Measurements from ENCODE around the gene SLC1A1. TPM values are rescaled to one million over a fixed set of nuclear protein-coding genes. Genes with fewer than 3 reads are reported as not detected.
A peak's percentile ranks its signal among the peaks of the same experiment; 100 is the strongest.

The SLC1A1 gene
- total and polyA plus RNA-seq, 2 experiments from 2014 or later: 3.7 to 8.2 TPM

DNA sequence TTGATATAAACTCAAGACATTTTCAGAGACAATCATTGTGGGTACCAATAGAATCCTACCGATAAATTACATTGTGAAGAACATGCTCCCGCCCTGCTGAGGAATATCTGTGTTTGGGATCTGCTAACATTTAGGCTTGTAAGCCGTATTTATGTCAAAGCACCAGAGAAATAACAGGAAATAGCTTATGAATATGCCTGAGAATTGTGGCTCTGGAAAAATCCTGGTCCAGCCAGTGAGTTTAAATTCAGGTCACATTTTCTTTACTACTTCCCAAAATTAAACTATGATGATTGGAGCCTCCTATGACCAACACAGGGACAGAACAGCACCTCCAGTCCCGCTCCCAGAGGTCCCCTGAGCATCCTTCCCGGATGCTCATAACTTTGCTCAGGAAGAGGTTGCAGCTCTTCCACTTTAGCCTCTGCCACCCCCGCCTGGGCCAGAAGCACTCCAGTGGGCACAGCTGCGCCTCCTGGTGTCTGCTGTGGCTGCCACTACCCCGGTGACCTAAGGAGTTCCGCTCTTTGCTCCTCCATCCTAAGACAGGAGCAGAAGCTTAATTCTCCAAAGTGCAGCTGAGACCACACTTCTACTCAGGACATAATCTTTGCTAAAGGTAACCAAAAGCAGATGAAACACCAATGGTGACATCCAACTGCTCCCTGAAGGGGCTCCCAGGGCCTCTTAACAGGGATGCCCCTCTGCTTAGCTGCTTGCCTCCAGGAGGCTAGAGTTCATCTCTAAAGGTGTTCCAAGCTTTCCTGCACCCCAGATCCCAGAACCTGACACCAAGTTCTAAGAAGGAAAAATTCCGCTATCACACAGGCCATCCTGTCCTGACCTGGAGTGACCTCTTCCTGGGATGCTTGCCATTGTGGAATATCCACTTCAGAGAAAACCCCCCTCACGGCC is 58.8 kb downstream of the SLC1A1 start:
- DNase-seq (ENCODE audit: low spot score) (peak; percentile 81), ATAC-seq (peak; percentile 99)
- H3K4me3 Mint-ChIP-seq: no peak overlapping the region
- Histone ChIP-seq H3K4me3 (no peak overlapping the region), H3K36me3 (ENCODE audit: insufficient read depth) (no peaks in the 10 kb centered on the region), H3K27me3 (ENCODE audit: insufficient read depth) (no peaks in the 10 kb centered on the region), H3F3A (replicated peaks; ENCODE audit: low read depth) (0 out of 2 replicates have a peak, but pooled peaks cover 2% of the 10 kb centered on the region), H3K79me2 (replicated peaks; ENCODE audit: insufficient read depth) (no peaks in the 10 kb centered on the region), H3K9me2 (ENCODE audit: insufficient read depth) (no peaks in the 10 kb centered on the region), H2AFZ (no peak overlapping the region), H4K20me1 (replicated peaks; ENCODE audit: insufficient read depth) (no peaks in the 10 kb centered on the region; the same call in 1 of the 2 replicates), H3K4me2 (no peak overlapping the region), H3K27ac (ENCODE audit: low read depth) (no peak overlapping the region), H3K4me1 (ENCODE audit: insufficient read depth) (no peaks in the 10 kb centered on the region)
- no peak overlapping the region for H3K27ac Mint-ChIP-seq
- TF ChIP-seq CREB1 (CRISPR knock-in tag; IDR thresholded peaks at IDR 0.05; ENCODE audit: low read depth) (no peak), ZNF331 (CRISPR knock-in tag; IDR thresholded peaks at IDR 0.05; ENCODE audit: low read depth) (no peak)
- TF ChIP-seq, protein P1, sequence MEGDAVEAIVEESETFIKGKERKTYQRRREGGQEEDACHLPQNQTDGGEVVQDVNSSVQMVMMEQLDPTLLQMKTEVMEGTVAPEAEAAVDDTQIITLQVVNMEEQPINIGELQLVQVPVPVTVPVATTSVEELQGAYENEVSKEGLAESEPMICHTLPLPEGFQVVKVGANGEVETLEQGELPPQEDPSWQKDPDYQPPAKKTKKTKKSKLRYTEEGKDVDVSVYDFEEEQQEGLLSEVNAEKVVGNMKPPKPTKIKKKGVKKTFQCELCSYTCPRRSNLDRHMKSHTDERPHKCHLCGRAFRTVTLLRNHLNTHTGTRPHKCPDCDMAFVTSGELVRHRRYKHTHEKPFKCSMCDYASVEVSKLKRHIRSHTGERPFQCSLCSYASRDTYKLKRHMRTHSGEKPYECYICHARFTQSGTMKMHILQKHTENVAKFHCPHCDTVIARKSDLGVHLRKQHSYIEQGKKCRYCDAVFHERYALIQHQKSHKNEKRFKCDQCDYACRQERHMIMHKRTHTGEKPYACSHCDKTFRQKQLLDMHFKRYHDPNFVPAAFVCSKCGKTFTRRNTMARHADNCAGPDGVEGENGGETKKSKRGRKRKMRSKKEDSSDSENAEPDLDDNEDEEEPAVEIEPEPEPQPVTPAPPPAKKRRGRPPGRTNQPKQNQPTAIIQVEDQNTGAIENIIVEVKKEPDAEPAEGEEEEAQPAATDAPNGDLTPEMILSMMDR (conservative IDR thresholded peaks at IDR 0.05; ENCODE audit: low read depth in 2 of 2): peak; percentile 82 to 89
- H3K27me3 Mint-ChIP-seq (ENCODE audit: insufficient read depth, low read depth, poor library complexity): peaks cover 4% of the 10 kb centered on the region
- H3K36me3 Mint-ChIP-seq (ENCODE audit: low read depth): no peaks in the 10 kb centered on the region
- H3K4me1 Mint-ChIP-seq: peaks cover 12% of the 10 kb centered on the region
- no peaks in the 10 kb centered on the region for H3K9me3 Mint-ChIP-seq

DNA sequence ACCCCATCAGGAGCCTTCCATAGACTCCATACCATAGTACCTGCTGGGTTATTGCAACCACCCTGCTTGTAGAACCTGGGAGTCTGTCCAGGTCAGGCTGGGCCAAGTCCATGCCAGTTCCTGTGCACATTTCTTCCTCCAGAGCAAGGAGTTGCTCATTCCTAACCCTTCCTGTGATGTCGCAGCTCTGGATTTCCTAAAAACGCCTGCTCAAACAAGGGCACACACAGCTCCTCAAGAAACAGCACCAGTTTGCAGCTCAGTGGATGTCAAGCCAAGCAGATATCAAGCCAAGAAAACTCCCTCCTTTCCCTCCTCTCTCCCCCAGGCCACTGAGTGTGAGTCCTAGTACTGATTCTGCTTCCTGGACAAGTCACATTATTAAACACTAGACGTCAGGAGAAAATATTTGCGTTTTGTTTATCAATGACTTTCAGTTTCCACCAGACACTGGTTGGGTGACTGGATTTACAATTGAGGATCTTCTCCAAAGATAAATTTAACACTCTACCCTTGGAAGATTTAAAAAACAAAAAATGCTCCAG is 59.6 kb downstream of the SLC1A1 start:
- DNase-seq (ENCODE audit: low spot score): no peak
- no peak overlapping the region for H2AFZ ChIP-seq
- no peak overlapping the region for H3K4me3 ChIP-seq
- no peaks in the 10 kb centered on the region for H3K9me3 Mint-ChIP-seq
- no peak overlapping the region for H3K27ac ChIP-seq (ENCODE audit: low read depth)
- no peaks in the 10 kb centered on the region; the same call in 1 of the 2 replicates for H4K20me1 ChIP-seq (replicated peaks; ENCODE audit: insufficient read depth)
- peaks cover 4% of the 10 kb centered on the region for H3K27me3 Mint-ChIP-seq (ENCODE audit: insufficient read depth, low read depth, poor library complexity)
- no peak overlapping the region for H3K4me2 ChIP-seq
- no peak for ATAC-seq
- H3K4me3 Mint-ChIP-seq: no peak overlapping the region
- H3K36me3 Mint-ChIP-seq (ENCODE audit: low read depth): no peaks in the 10 kb centered on the region
- no peak overlapping the region for H3K27ac Mint-ChIP-seq
- H3K4me1 ChIP-seq (ENCODE audit: insufficient read depth): no peaks in the 10 kb centered on the region
- H3K27me3 ChIP-seq (ENCODE audit: insufficient read depth): no peaks in the 10 kb centered on the region
- H3K9me2 ChIP-seq (ENCODE audit: insufficient read depth): no peaks in the 10 kb centered on the region
- no peaks in the 10 kb centered on the region for H3K36me3 ChIP-seq (ENCODE audit: insufficient read depth)
- no peaks in the 10 kb centered on the region for H3K79me2 ChIP-seq (replicated peaks; ENCODE audit: insufficient read depth)
- H3K4me1 Mint-ChIP-seq: peaks cover 12% of the 10 kb centered on the region
- 0 out of 2 replicates have a peak, but pooled peaks cover 2% of the 10 kb centered on the region for H3F3A ChIP-seq (replicated peaks; ENCODE audit: low read depth)
- TF ChIP-seq JUNB (IDR thresholded peaks at IDR 0.05; ENCODE audit: unreplicated experiment) (no peak), EZH2phosphoT487 (IDR thresholded peaks at IDR 0.05; ENCODE audit: unreplicated experiment) (no peak), NANOG (IDR thresholded peaks at IDR 0.05; ENCODE audit: borderline replicate concordance) (no peak), EZH2 (IDR thresholded peaks at IDR 0.05; ENCODE audit: low read depth, unreplicated experiment) (no peak)
- TF ChIP-seq, protein P2, sequence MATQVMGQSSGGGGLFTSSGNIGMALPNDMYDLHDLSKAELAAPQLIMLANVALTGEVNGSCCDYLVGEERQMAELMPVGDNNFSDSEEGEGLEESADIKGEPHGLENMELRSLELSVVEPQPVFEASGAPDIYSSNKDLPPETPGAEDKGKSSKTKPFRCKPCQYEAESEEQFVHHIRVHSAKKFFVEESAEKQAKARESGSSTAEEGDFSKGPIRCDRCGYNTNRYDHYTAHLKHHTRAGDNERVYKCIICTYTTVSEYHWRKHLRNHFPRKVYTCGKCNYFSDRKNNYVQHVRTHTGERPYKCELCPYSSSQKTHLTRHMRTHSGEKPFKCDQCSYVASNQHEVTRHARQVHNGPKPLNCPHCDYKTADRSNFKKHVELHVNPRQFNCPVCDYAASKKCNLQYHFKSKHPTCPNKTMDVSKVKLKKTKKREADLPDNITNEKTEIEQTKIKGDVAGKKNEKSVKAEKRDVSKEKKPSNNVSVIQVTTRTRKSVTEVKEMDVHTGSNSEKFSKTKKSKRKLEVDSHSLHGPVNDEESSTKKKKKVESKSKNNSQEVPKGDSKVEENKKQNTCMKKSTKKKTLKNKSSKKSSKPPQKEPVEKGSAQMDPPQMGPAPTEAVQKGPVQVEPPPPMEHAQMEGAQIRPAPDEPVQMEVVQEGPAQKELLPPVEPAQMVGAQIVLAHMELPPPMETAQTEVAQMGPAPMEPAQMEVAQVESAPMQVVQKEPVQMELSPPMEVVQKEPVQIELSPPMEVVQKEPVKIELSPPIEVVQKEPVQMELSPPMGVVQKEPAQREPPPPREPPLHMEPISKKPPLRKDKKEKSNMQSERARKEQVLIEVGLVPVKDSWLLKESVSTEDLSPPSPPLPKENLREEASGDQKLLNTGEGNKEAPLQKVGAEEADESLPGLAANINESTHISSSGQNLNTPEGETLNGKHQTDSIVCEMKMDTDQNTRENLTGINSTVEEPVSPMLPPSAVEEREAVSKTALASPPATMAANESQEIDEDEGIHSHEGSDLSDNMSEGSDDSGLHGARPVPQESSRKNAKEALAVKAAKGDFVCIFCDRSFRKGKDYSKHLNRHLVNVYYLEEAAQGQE (IDR thresholded peaks at IDR 0.05; ENCODE audit: unreplicated experiment): no peak
- TF ChIP-seq, protein P1 (conservative IDR thresholded peaks at IDR 0.05; ENCODE audit: low read depth in 2 of 2): no peak
